GM12872 (cell line): ENCODE measurements around the gene DPP10.

Experiments used
- CTCF ChIP-seq: IDR thresholded peaks from 3 replicates; pipeline ENCODE4 v1.5.1; 2011; ENCODE audit warnings: low read depth, mild to moderate bottlenecking, low read length, moderate library complexity; ENCODE audit not compliant: insufficient read depth

DPP10 gene

GRCh38 chr2:114598329-114598728 lies 155.9 kb downstream of the DPP10 start:
- no peak for TF ChIP-seq CTCF

GRCh38 chr2:114609203-114609602 lies 166.8 kb downstream of the DPP10 start:
- no peak for TF ChIP-seq CTCF

DNA sequence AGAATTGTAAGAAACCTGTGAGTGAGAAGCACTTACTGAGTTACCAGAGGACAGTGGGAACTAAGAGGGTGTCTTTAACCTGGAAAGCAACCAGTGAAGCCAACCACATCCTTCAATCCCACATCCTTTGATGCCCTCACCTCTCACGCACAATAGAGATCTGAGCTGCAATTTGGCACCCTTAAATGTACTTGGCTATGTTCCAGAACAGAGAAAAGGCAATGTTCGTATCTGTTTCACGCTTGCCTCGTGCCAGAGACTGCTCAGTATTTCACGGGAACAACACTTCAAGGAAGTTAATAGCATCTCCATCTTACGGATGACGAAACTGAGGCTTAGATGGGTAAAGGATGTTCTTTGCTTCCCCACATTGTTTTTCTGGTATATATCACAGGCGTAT lies 167.4 kb downstream of the DPP10 start:
- no peak for TF ChIP-seq CTCF

GRCh38 chr2:114610677-114611076 lies 168.2 kb downstream of the DPP10 start:
- TF ChIP-seq CTCF = no peak

DNA sequence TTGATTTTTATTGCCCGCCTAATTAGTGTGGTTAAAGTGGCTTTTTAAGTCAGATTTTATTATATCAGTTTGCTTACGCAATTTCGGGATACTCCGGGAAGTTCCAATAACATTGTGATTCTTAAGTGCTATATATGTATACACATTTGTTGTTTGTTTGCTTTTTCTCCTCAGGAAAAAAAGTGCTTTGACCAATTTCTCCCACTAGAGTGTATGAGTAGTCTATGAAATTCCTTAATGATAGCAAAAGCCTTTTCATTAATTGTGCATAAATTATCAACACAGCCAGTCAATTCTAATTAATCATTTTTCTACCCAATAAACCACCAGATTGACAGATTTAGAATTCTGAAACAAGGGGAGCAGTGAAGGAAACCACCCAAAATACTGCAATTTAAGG lies 172.2 kb downstream of the DPP10 start:
- no peak for TF ChIP-seq CTCF

DNA sequence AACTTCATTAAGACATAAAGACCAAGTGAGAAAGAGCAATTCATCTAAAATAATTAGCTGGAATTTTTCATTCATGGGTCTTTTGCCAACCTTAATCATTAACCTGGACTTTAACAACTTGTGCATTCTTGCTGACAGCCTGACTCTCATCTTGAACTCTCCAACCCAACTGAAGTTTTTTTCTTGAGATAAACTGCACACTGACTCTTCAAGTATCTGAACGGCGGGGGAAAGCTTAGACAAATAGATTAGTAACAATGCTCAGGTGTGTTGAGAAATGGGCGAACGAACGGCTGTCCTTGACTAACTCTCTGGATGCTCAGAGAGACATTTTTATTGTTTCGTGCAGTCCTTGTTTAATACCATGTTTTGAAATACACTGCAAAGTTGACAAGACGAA lies 186.0 kb downstream of the DPP10 start:
- no peak for TF ChIP-seq CTCF

- TF ChIP-seq CTCF = no peak
Measured at GRCh38 chr2:114631146-114631545, 188.7 kb downstream of the DPP10 start.
